HT1080 (cell line): Measurements from ENCODE around the gene COQ7. TPM values are rescaled to one million over a fixed set of nuclear protein-coding genes. Genes with fewer than 3 reads are reported as not detected.
A peak's percentile ranks its signal among the peaks of the same experiment; 100 is the strongest.

Experiments
- DNase-seq: peaks from one replicate; pipeline ENCODE4 v3.0.0-alpha.2; 2015; ENCODE audit warnings: low read depth
- total RNA-seq: library from RNA; depleted of rRNA; stranded (reverse); fragments of >200 nt; shearing (Covaris generic); gene quantifications from 2 replicates; pipeline ENCODE4 v1.2.3, GENCODE V29; 2014; rRNA removed

COQ7 gene
- total RNA-seq, 1 experiment from 2014 or later: 17.2 TPM

DNA sequence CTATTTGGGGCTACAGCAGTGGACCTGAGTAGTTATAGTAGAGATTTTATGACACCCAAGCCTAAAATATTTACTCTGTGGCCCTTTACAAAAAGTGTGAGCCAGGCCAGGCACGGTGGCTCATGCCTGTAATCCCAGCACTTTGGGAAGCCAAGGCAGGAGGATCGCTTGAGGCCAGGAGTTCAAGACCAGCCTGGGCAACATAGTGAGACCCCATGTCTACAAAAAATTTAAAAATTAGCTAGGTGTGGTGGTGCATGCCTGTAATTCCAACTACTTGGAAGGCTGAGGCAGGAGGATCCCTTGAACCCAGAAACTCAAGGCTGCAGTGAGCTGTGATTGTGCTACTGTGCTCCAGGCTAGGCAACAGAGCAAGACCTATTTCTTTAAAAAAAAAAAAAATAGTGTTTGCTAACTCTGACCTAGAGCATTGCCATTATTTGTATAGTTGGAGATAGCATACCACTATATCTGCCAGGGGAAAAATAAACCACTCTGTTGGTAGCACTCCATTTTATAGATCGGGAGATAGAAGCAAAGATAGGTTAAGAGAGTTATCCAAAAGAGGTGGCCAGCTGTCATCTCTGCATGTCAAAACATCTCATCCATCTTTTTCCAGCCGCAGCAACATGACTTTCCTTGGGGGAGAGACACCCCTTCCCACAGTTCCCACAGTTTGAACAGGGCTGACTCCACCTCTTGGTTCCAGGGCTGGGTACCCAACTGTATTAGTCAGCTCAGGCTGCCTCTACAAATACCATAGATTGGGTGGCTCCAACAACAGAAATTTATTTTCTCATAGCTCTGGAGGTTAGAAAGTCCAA is 43.3 kb downstream of the COQ7 start:
- no peak for DNase-seq

DNA sequence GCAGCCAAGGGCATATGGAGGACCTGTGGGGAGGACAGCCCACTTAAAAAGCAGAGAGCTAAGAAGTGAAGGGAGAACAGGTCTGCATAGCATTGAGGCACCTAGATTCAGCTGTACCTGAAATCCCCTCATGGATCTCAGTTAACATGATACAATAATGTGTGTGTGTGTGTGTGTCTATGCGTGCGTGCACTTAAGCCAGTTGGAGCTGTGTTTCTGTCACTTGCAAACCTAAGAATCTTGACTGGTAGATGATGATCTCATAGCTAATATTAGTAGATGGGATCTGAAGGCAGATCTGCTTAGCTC is 44.6 kb downstream of the COQ7 start:
- DNase-seq: no peak

DNA sequence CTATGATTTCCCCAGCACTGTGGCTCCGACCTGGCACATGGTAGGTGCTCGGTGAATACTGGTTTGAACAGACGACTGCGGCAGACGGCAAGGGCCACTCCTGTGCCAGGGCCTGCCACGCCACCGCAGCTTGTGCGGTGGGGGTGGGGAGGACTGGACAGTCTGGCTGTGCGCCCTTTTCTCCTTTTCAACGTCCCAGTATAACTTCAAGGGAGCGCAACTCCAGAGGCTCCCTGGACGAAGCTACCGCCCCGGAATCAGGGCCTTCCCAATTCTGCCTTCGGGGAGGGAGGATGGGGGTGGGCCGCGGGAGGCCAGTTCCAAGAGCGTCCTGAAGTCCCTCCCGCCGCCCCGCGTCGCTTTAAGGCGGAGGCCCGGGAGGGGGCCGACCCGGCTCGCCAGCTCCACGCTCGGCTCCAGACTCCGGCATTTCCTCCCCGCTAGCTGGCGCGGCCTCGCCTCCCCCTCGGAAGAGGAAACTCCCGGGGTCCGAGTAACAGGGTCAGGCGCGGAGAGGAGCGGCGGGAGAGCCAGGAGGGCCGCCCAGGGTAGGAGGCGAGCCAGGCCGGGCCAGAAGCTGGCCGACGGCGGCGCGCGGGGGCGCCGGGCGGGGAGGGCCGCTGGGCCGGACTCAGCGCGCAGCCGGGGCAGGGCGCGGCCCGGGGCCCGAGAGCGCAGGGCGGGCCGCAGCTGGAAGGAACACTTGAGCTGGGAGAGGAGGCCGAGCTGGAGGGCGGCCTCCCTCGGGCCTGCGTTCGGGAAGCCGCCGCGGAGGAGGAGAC is 46.4 kb downstream of the COQ7 start, which contains the start of gene ITPRIPL2:
Gene ITPRIPL2, plus strand, starts transcription at position 388 of the 782 bp plus-strand sequence. CDS start 498 bp downstream, outside the sequence.
- peak; percentile 80 for DNase-seq

- peak; percentile 48 for DNase-seq
These were observed 47.1 kb downstream of the COQ7 start for GRCh38 chr16:19114359-19115147.

DNA sequence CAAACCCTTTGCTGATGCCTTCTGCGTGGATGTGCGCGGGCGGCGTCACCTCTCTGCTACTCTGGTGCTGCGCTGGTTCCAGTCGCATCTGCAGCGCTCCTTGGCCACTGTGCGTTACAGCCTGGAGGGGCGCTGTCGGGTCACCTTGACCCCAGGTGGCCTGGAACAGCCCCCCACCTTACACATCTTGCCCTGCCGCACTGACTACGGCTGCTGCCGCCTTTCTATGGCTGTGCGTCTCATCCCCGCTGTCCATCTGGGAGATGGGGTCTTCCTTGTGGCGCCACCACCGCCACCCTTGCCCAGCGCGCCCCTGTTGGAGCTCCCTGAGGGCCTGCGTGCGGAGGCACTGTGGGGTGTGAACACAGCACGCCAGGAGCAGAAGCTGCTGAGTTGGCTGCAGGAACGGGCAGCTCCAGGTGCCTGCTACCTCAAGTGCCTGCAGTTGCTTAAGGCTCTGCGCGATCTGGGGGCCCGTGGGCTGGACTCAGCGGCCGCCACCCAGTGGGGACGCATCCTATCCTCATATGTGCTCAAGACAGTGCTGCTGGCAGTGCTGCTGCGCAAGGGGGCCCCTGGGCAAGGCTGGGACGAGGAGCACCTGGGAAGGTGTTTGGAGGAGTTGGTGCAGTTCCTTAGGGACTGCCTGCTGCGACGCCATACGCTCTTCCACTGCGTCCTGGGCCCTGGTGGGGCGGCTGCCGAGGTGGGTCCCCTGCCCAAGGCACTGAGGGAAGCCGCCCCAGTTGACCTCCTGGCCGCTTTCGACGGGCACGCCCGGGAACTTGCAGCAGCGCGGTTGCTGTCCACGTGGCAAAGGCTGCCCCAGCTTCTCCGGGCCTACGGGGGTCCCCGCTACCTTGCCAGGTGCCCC is 48.0 kb downstream of the COQ7 start:
- DNase-seq: no peak

DNA sequence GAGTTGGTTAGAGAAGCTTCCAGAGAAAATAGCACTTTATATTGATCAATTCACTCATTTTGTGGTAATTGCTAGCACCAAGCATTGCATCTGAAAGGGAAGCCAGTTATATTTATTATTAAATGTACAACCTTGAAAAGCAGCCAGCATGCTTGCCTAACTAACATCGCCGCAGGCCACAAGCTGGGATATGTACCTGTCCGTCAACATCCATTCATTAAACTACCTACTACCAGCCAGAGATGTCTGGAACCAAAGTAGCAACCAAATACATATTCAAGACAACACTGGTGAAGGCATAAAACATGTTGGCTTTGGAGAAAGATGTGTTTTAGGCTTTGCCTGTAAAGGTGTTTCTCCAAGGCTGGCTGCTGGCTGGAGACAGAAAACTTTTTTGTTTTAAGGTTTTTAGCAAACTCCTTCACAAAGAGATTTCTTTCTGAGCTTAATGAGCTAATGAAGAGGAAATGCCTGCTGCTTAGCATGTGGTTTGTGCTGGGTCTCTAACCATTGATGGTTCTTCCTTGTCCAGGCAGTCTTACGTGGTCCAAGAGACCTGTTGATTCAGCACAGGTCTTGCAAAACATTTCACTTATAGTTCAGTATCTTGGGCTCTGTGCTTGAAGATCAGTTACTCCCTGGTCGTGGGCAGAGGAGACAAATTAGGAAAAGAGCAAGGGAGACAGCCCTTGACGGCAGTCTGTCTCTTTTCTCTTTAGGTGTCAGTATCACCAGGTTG is 49.5 kb downstream of the COQ7 start:
- DNase-seq: no peak

- DNase-seq: peak; percentile 86
These were observed 51.6 kb downstream of the COQ7 start for GRCh38 chr16:19118938-19119431.

- DNase-seq: peak; percentile 73
These were observed 52.1 kb downstream of the COQ7 start for GRCh38 chr16:19119564-19119963.

DNA sequence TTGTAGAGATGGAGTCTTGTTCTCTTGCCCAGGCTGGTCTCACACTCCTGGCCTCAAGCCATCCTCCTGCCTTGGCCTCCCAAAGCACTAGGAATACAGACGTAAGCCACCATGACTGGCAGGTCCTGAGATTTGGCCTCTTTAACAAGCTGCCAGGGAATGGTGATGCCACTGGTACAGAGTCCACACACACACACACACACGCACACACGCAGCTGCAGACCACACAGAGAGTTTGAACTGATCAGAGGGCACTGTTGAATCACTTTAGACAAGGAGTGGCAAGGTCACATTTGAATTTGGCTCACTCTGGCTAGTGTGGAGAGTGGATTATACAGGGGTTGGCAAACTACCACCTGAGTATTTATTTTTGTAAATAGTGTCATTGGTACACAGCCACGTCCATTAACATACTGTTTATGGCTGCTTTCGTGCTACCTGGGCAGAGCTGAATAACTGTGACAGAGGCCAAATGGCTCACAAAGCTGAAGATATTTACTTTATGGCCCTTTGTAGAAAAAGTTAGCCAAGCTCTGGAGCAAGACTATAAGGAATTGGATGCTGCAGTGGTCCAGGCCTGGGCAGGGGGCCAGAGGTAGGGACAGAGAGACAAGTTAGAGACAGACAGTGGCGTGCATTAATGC is 56.2 kb downstream of the COQ7 start:
- DNase-seq: no peak

- DNase-seq: no peak
These were observed 58.9 kb downstream of the COQ7 start for GRCh38 chr16:19126300-19126699.

GRCh38 chr16:19127205-19127604 is 59.8 kb downstream of the COQ7 start:
- DNase-seq: peak; percentile 92

GRCh38 chr16:19127674-19128131 is 60.3 kb downstream of the COQ7 start:
- DNase-seq: no peak

DNA sequence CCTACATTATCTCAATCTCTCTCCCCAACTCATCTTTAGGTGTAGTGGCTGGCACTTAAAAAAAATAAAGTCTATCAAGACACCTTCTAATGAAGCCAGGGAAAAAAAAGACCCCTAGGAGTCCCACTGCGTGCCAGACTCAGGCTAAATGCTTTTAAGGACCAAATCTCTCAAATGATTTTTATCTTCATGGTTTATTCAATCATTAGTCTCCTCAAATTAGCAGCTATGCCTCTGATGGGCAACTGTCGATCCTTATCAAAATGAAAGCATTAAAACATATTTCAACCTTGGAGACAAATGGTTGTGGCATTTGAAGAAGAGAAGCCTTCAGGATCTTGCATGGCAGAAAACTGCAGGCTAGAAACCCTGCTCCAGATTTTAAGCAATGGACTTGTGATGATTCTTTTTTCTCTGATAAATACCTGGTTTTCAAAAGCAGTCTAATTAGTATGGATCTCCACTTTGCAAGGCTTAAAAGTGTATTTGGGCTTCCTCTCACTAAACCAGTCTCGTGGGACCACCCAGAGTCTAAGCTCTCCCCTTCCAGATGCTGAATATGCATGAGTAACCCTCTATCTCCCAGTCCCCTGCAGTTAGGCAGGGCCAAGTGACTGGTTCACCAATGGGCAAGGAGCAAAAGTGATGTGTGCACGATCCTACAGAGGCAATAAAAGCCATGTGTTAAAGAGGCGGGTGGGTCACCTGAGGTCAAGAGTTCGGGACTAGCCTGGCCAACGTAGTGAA is 61.2 kb downstream of the COQ7 start:
- DNase-seq: no peak

Other genes with a start within 250 kb of the COQ7 start
- 17.4 and 17.7 TPM in 2 replicates for gene SMG1, start 141.2 kb upstream of the COQ7 start, total RNA-seq
- 12.5 TPM in 2 replicates for gene TMC7, start 83.7 kb upstream of the COQ7 start, total RNA-seq
- gene ITPRIPL2, start 46.4 kb downstream of the COQ7 start, total RNA-seq: 22.0 and 29.0 TPM in 2 replicates
- gene SYT17, start 100.6 kb downstream of the COQ7 start, total RNA-seq: 1.0 and 1.4 TPM in 2 replicates
- gene CLEC19A, start 218.1 kb downstream of the COQ7 start, total RNA-seq: not detected in 2 replicates